GM19099 (cell line): Measurements from ENCODE around the gene PPFIA1.

ENCODE experiments used
- POLR2A ChIP-seq: IDR thresholded peaks from 3 replicates; pipeline ENCODE4 v1.6.1; 2011; ENCODE audit warnings: low read depth; ENCODE audit not compliant: insufficient read length; ENCODE audit errors: extremely low read depth

The PPFIA1 gene

DNA sequence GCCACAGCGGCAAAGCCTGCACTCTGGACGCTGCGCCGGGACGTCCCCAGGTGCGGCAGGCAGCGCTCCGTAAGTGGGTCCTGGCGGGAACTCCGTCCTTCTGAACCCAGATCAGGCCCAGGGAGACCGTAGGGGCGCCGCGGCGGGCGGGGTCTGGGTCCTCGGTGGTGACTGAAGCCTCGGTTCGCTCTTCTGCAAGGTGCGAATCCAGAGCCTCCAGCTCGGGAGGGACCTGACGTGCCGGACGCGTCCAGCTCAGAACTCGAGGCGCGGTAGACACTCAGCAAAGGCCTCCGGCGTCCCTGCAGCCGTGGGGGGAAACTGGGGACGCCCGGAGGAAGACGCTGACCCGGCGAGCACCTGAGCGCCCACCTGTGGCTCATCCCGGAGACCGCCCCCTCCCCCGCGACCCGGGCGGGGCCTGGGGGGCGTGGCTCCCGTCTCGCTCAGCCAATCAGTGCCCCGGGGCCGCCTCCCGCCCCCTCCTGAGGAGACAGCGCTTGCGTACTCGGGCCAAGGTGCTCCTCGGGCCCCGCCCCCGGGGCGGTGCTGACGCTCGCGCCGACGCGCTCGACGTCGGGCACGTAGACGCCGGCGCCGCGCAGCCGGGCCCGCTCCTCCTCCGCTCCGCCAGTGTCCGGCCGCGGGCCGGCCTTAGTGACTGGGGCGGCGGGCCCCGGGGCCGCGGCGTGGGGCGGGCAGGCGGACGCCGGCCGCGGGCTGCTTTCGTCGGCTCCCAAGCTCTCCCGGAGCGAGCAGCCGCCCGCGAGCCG, at the start of gene PPFIA1:
PPFIA1 (plus strand) TSS at position 587 of the 773 bp plus-strand sequence. CDS start 1,483 bp downstream, outside the sequence.
- peak; percentile 87 for TF ChIP-seq POLR2A

DNA sequence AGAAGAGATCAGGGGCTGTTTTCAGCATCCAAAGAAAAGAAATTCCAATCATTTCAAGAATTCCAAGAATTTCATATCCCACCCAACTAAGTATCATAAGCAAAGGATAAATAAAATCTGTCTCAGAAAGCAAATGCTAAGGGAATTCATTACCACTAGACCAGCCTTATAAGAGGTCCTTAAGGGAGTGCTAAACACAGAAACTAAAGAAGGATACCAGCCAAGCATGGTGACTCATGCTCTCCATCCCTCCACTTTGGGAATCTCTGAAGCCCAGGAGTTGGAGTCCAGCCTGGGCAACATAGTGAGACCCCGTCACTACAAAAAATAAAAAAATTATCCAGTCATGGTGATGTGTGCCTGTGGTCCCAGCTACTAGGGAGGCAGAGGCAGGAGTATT, 49.6 kb upstream of the PPFIA1 start:
- TF ChIP-seq POLR2A, result no peak

DNA sequence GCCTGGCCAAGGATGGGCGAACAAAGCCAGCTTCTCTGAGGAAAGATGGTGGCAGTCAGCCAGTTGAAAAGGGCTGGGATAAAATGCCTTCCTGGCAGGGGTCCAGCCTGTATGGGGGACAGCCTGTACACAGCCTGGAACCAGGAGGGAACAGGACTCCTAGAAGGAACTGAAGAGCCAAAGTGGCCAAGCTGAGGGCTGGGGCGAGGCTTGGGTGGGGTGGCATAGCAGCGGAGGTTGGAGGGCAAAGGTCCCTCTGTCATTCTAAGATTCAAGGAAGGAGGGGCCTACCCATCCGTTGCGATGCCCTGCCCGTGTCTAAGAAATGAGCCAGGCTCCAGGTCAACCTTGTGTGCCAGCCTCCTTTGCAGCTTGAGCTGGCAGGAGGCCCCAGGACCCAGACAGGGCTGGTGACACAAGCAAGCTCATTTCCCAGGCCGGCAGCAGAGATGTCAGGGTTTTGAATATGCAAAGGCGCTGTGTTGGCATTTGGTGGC, 44.8 kb upstream of the PPFIA1 start:
- no peak for TF ChIP-seq POLR2A

DNA sequence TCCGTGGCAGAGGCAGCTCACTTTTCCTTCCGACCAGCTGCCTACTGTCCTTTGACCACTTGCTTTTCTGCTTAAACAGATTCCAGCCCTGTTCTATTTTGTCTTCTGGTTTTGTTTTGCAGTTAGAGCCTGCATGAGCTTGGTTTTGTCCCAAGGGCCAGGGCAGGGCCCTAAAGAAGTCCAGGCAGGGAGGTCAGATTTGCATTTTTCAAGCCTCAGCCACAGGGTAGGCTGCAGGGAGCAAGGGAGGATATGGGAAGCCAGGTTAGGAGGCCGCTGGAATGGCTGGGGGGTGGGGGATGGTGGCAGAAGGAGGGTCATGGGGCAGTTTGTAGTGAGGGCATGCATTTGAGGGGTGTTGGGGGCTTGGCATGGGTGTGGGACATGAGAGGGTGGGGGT, 44.3 kb upstream of the PPFIA1 start:
- TF ChIP-seq POLR2A, result no peak

DNA sequence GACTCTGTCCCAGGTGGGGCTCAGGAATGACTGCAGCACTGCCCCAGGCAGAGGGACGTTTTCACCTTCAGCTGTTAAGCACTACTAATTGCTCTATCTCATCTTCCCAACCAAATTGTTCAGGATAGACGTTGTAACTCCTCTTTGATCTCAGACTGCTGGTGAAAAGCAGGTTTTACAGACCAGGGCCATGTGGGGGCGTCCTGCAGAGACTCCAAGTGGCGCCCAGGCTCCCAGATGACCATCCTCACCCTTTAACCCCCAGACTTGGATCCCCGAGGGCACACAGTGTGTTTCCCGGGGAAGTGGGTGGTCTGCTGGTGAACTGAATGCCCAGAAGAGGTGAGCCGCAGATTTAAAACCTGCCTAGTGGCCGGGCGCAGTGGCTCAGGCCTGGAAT, 43.5 kb upstream of the PPFIA1 start:
- no peak for TF ChIP-seq POLR2A

DNA sequence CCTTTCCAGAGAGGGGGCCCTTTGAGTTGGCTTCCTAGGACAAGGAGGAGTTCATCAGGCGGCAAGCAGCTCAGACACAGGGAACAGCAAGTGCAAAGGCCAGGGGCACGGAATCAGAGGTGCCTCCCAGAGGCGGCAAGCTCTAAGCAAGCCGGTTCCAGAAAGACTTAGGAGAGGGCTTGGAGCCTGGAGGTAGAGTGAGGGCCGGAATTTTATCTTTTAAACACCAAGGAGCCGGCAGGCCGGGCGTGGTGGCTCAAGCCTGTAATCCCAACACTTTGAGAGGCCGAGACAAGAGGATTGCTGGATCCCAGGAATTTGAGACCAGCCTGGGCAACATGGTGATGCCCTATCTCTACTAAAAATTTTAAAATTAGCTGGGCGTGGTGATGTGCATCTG, 40.8 kb upstream of the PPFIA1 start:
- TF ChIP-seq POLR2A, result no peak

DNA sequence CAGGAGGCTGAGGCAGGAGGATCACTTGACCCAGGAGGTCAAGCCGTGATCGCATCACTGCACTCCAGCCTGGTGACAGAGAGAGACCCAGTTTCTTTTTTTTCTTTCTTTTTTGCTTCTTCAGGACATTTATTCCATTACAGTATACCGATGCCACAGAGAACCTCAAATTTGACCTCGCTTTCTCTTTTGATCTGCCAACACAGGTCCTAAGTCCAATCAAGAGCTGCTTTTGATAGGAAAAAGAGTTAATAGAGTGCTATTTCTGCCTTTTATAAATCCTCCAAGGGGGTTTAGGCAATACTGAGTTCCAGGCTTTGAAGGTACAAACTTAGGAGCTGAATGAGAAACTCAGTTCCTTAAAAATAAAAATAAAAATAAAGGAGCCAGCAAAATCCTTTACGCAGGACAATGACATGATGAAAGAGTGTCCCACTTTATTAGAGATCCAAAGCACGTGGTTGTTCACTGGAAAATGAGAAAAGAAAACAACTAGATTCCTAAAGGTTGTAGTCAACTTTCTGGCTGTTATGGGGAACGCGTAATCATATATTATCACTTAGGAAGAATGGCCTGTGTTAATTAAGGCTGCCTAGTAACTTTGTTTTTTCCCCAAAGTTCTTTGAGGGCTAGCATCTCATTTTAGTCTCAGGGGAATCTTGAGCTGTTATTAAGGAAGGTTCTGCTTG, 40.2 kb upstream of the PPFIA1 start:
- no peak for TF ChIP-seq POLR2A

DNA sequence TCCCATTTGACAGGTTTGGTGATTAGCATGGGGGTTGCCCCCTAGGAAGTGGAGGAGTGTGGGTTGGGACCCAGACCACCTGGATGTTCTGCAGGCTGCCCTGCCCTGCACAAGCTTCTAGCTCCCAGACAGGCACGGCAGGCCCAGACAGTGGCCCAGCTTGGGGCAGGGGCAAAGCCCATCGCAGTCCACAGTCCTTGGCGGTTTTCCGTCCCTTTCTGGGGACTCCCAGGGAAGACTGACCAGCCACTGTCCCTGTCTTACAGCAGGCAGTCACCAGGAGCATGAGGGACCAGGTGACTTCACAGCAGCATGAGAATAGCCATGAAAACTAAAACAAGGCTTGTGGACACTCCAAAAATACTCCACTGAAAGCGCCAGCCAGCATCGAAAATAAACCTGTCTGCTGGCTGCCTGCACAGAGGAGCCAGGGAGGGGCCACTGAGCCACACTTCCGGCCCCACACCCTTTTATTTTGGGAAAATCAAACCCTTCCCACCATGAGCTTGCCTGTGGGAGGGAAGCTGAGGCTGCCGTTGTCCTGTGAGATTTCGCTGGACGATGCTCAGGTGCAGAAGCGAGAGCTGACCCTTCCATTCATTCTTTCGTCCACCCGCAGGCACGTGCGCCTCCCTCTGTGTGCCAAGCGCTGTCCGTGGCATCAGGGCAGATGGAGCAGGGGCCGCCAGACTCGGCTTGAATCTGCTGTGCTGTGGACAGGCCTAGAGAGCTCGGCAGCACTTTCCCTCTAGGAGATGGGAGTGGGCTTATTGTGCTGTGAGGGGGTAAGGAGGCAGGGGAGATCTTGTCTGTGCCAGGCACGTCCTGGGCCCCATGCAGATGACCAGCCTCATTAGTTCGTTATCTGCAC, 39.4 kb upstream of the PPFIA1 start:
- TF ChIP-seq POLR2A, result no peak

DNA sequence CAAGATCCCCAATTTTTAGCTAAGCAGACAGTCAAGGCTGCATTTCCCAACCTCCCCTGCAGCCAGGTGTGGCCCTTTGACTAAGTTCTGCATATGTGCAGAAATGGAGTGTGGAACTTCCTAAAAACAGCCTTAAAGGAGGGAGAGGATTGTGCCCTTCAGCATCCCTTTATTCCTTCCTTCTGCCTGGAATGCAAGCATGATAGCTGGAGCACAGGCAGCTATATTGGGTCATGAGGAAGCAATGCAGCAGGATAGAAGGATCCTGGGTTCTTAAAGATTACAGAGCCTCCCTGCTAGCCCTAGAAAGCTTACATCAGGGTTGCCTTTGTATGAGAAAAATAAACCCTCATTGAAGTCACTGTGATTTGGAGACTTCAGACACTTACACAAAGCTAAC, 37.5 kb upstream of the PPFIA1 start:
- no peak for TF ChIP-seq POLR2A

DNA sequence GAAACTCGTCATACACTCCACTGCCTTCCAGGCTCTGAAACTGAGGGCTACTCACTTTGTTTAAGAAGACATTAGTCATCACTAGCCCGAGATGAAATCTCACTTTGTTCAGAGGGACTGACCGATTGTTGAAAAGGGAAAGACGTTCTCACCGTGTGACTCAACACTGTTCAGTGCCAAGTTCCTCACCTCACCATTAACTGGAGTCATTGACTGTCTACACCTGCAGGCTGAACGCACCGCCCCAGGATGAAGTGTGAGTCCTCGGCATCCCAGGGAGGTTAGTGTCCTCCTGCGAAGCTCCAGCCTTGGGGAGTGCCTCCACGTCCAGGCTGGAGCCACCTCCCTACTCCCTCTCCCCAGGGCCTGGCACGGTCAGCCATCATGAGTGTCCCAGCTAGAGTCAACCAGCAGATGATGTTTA, 37.0 kb upstream of the PPFIA1 start:
- no peak for TF ChIP-seq POLR2A

DNA sequence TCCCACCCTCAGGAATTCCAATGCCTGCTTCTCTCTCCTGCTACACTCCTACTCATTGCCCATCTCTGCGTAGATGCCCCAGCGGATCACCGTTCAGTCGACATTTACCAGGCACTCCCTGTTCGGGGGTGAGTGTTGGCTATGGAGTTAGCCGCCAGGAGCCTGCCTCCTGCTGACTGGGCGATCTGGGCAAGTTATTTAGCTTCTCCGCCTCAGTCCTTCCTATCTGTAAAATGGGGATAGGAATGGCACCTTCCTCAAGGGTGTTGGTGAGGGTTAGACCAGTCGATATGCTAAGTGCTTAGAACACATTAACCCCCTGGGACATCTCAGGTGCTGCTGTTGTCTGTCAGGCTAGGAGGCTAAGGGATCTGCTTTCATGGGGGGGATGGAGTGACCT, 36.5 kb upstream of the PPFIA1 start:
- TF ChIP-seq POLR2A, result no peak

DNA sequence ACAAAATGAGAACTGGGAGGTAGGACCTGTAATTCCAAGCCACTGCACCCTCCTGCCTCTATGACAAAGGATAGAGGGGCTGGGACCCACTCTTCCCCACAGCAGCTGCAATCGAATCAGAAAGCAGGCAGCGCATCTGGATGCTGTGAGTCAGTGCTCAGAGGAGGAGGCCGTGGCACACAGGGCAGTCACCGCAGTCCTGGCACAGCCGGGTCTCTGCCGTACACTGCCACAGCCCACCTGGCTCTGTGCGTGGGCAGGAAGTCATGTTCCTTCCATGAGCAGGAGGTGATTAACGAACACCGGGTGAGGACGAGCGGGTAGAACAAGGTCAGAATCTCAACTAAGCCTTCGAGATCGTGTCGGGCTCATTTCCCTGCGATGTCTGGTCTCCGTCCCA, 30.2 kb upstream of the PPFIA1 start:
- no peak for TF ChIP-seq POLR2A

DNA sequence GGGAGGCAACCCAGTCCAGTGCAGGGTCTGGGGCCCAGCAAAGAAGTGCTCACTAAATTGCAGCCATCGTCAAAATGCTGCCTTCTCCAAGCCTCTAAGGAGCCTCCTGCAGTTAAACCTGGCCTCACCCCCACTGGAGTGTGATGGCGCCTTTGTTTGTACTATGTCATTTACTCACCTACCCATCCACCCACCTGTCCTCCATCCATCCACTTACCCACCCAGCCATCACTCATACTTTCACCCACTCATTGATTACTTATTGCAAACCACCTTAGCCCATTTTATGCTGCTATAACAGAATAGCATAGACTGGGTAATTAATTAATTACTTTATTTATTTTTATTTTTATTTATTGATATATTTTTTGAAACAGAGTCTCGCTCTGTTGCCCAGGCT, 28.8 kb upstream of the PPFIA1 start:
- TF ChIP-seq POLR2A, result no peak

DNA sequence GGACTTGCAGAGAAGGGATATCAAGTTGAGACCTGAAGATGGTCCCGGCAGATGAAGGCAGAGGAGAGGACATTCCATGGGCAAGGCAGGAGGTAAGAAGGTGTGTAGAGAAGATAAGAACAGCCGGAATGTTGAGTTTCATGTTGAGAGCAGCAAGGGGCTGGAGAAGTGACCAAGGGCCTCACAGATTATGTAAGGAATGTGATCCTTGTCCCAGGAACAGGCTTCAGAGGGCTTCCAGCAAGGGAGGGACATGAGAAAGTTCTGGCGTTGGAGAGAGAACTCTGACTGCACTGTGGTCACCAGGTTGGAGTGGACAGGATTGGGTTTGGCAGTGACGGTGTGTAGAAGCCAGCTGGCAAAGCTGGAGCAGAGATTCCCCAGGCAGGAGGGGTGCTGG, 27.6 kb upstream of the PPFIA1 start:
- TF ChIP-seq POLR2A, result no peak
